Panc1 (cell line): ENCODE results near the gene ICAM4.

Experiments
- CTCF ChIP-seq: fragments of 450-650 bp; IDR thresholded peaks from 2 replicates; pipeline ENCODE4 v1.5.1; 2017; ENCODE audit warnings: mild to moderate bottlenecking
- POLR2AphosphoS5 ChIP-seq: IDR thresholded peaks from 2 replicates; pipeline ENCODE4 v1.6.1; 2012; ENCODE audit warnings: mild to moderate bottlenecking, low read depth, low read length, moderate library complexity
- REST ChIP-seq, 2 experiments: IDR thresholded peaks; 2 replicates each; pipeline ENCODE4 v1.6.1; 2011 to 2012; ENCODE audit warnings: low read depth in 2 of 2, control low read depth in 1 of 2, low read length in 1 of 2, mild to moderate bottlenecking in 1 of 2, moderate library complexity in 1 of 2; ENCODE audit not compliant: insufficient read depth in 1 of 2
- SIN3A ChIP-seq: IDR thresholded peaks from 2 replicates; pipeline ENCODE4 v1.6.1; 2012; ENCODE audit warnings: low read depth, mild to moderate bottlenecking, low read length, moderate library complexity, borderline replicate concordance; ENCODE audit not compliant: insufficient read depth
- TCF7L2 ChIP-seq: IDR thresholded peaks from 2 replicates; pipeline ENCODE4 v1.6.1; 2011; ENCODE audit warnings: mild to moderate bottlenecking, low read depth, low read length, inconsistent platforms

- TF ChIP-seq CTCF: no peak
- TF ChIP-seq POLR2AphosphoS5: no peak
- TF ChIP-seq REST (IDR thresholded peaks at IDR 0.05; ENCODE audit: insufficient read depth in 1 of 2, low read depth in 2 of 2, low read length in 1 of 2): no peak
- no peak for TF ChIP-seq TCF7L2
- TF ChIP-seq SIN3A: no peak
Measured at GRCh38 chr19:10254244-10254643, 32.5 kb upstream of the ICAM4 start.
